GM12878 (cell line): ENCODE data around the gene TMEM198. TPM values are rescaled to one million over a fixed set of nuclear protein-coding genes. Genes with fewer than 3 reads are reported as not detected.

Experiments used
- ATAC-seq: fragments of 200-7000 bp; cut with Tn5 transposase; 3 replicates; pipeline ENCODE4 v1.9.1; 2020; ENCODE audit warnings: mild to moderate bottlenecking, moderate library complexity
- BruUV-seq: library from RNA; stranded (reverse); fragments of 400-500 nt; replicated peaks from 2 replicates; lab custom pipeline; 2021; lab: Mats Ljungman, UMichigan
- CTCF ChIA-PET: fragments of 300-600 bp; sonication (Branson Sonifier 250); formaldehyde crosslinking; extraction: SDS; loops from one replicate; lab custom pipeline; 2021; ENCODE audit warnings: inconsistent platforms; lab: Yijun Ruan, JAX
- POLR2A ChIA-PET: fragments of 350-600 bp; formaldehyde crosslinking; extraction: SDS; loops from one replicate; lab custom pipeline; 2021; ENCODE audit warnings: inconsistent platforms; lab: Charles Lee
- RAD21 ChIA-PET: fragments of 300-600 bp; sonication (Branson Sonifier 250); formaldehyde crosslinking; loops from one replicate; lab custom pipeline; 2023; ENCODE audit warnings: antibody characterized with exemption; ENCODE audit not compliant: unreplicated experiment; lab: Charles Lee
- SMC1A ChIA-PET: fragments of 300-600 bp; sonication (Branson Sonifier 250); formaldehyde crosslinking; loops from one replicate; lab custom pipeline; 2023; ENCODE audit not compliant: unreplicated experiment, uncharacterized antibody; lab: Charles Lee
- DNase-seq: peaks from one replicate; pipeline ENCODE4 v3.0.0-alpha.2; 2011; ENCODE audit warnings: low read depth, low spot score
- FAIRE-seq: peaks from 3 replicates; lab custom pipeline; 2011; peaks lifted over from hg19 to GRCh38; lab: Jason Lieb, UNC
- H2AFZ ChIP-seq: 2 replicates; pipeline ENCODE4 v1.6.0; 2011; ENCODE audit warnings: low read depth, low read length, control low read depth; ENCODE audit not compliant: control insufficient read depth
- H3K27ac ChIP-seq: 2 replicates; pipeline ENCODE4 v1.5.1; 2011; ENCODE audit warnings: control low read depth; ENCODE audit not compliant: control insufficient read depth, insufficient read depth
- H3K27me3 ChIP-seq, 2 experiments: replicated peaks in 1 of 2; 2 replicates each; pipeline versions ENCODE4 v1.6.0 to v1.6.1; 2011; ENCODE audit warnings: low read length in 1 of 2; ENCODE audit not compliant: control insufficient read depth in 2 of 2, insufficient read depth in 2 of 2
- H3K36me3 ChIP-seq, 2 experiments: 2 replicates each; pipeline ENCODE4 v1.5.1; 2011; ENCODE audit warnings: low read length in 1 of 2; ENCODE audit not compliant: control insufficient read depth in 2 of 2, insufficient read depth in 2 of 2
- H3K4me1 ChIP-seq: 2 replicates; pipeline ENCODE4 v1.6.1; 2011; ENCODE audit warnings: mild to moderate bottlenecking, low read length, moderate library complexity, mixed read lengths; ENCODE audit not compliant: control insufficient read depth, insufficient read depth
- H3K4me2 ChIP-seq: 2 replicates; pipeline ENCODE4 v1.6.0; 2011; ENCODE audit warnings: control low read depth; ENCODE audit not compliant: control insufficient read depth, insufficient read depth
- H3K4me3 ChIP-seq: fragments of 200-600 bp; sonication (generic); 2 replicates; pipeline ENCODE4 v1.5.1; 2016
- H3K79me2 ChIP-seq: 2 replicates; pipeline ENCODE4 v1.6.0; 2011; ENCODE audit warnings: low read length; ENCODE audit not compliant: control insufficient read depth, insufficient read depth
- H3K9ac ChIP-seq: 2 replicates; pipeline ENCODE4 v1.8.0; 2011; ENCODE audit warnings: low read length, control low read depth, mixed read lengths; ENCODE audit not compliant: control insufficient read depth, insufficient read depth
- H3K9me3 ChIP-seq: replicated peaks from 3 replicates; pipeline ENCODE4 v1.5.1; 2011; ENCODE audit warnings: mild to moderate bottlenecking, low read length; ENCODE audit not compliant: control insufficient read depth, insufficient read depth
- H4K20me1 ChIP-seq: 2 replicates; pipeline ENCODE4 v1.6.0; 2011; ENCODE audit not compliant: control insufficient read depth, insufficient read depth
- DPF2 ChIP-seq: fragments of 450-650 bp; IDR thresholded peaks from 2 replicates; pipeline ENCODE4 v1.6.1; 2017; ENCODE audit warnings: mild to moderate bottlenecking
- EGR1 ChIP-seq, 2 experiments: IDR thresholded peaks; 1 replicate in 1 of 2; 2 replicates in 1 of 2; pipeline ENCODE4 v1.6.1; 2011 to 2012; ENCODE audit warnings: low read depth in 2 of 2, low read length in 2 of 2, borderline replicate concordance in 1 of 2, mild to moderate bottlenecking in 1 of 2, moderate library complexity in 1 of 2
- GATAD2B ChIP-seq: fragments of 450-650 bp; conservative IDR thresholded peaks from 2 replicates; pipeline ENCODE4 v1.6.1; 2017; ENCODE audit warnings: low read depth, mild to moderate bottlenecking, moderate library complexity
- JUND ChIP-seq: IDR thresholded peaks from 2 replicates; pipeline ENCODE4 v1.6.1; 2012; ENCODE audit warnings: low read depth, mild to moderate bottlenecking, low read length, improper control_type of control experiment, moderate library complexity
- KDM1A ChIP-seq: fragments of 200-600 bp; sonication (generic); IDR thresholded peaks from 2 replicates; pipeline ENCODE4 v1.6.1; 2016; ENCODE audit warnings: borderline replicate concordance
- MYB ChIP-seq: fragments of 150-350 bp; IDR thresholded peaks from 2 replicates; pipeline ENCODE4 v1.6.1; 2014; ENCODE audit warnings: mild to moderate bottlenecking, low read depth, low read length, borderline replicate concordance
- NFIC ChIP-seq: IDR thresholded peaks from 2 replicates; pipeline ENCODE4 v1.6.1; 2012; ENCODE audit warnings: low read depth, mild to moderate bottlenecking, inconsistent platforms, low read length, moderate library complexity
- RELB ChIP-seq: fragments of 450-650 bp; IDR thresholded peaks from 2 replicates; pipeline ENCODE4 v1.6.1; 2017; ENCODE audit warnings: low read depth, mild to moderate bottlenecking, moderate library complexity
- SP1 ChIP-seq: IDR thresholded peaks from one replicate; pipeline ENCODE4 v1.6.1; 2011; ENCODE audit warnings: low read depth, low read length
- SREBF2 ChIP-seq: IDR thresholded peaks from 2 replicates; pipeline ENCODE4 v1.6.1; 2012; ENCODE audit warnings: mild to moderate bottlenecking, low read length
- ZNF217 ChIP-seq: fragments of 450-650 bp; IDR thresholded peaks from 2 replicates; pipeline ENCODE4 v1.6.1; 2017; ENCODE audit warnings: antibody characterized with exemption, mild to moderate bottlenecking
- ZZZ3 ChIP-seq: IDR thresholded peaks from 2 replicates; pipeline ENCODE4 v1.6.1; 2011; ENCODE audit warnings: low read depth; ENCODE audit not compliant: control insufficient read depth, insufficient read length
- WGBS: methylation state at CpG from one replicate; pipeline ENCODE4 v1.1.6; 2016; ENCODE audit warnings: low lambda C conversion rate; ENCODE audit not compliant: insufficient replicate concordance, insufficient coverage; ENCODE audit errors: missing lambda C conversion rate; 5-methylcytosine and 5-hydroxymethylcytosine counted together
- in situ Hi-C: fragments of 300-500 bp; cut with MboI; formaldehyde crosslinking; loops from 9 replicates; pipeline ENCODE4 v1.14.3; 2018; ENCODE audit warnings: mixed read lengths
- intact Hi-C: fragments of 100-400 bp; cut with micrococcal nuclease; formaldehyde crosslinking; loops from one replicate; pipeline ENCODE4 v1.14.2; 2022; ENCODE audit not compliant: unreplicated experiment
- polyA plus RNA-seq, 11 experiments: library from polyadenylated mRNA; depleted of rRNA in 4 of 11; unstranded in 6 of 11; stranded (reverse) in 5 of 11; fragments of >200 nt; fragmentation: Nextera tagmentation in 4 of 11; fragmentation: Illumina TruSeq in 1 of 11; extraction: Ambion mirVana in 4 of 11; extraction: Trizol in 1 of 11; gene quantifications; 1 replicate in 1 of 11; 2 replicates in 10 of 11; pipeline versions ENCODE4 v1.2.1 to v1.2.3, GENCODE V29; 2011 to 2016; ENCODE audit warnings: inconsistent platforms in 2 of 11, missing spikeins in 2 of 11, low read depth in 1 of 11
- total RNA-seq, 4 experiments: library from RNA; depleted of rRNA in 3 of 4; stranded (reverse); fragments of >200 nt in 3 of 4; fragmentation: Illumina TruSeq in 1 of 4; extraction: Trizol in 1 of 4; gene quantifications; 2 replicates each; pipeline versions ENCODE4 v1.2.1 to v1.2.3, GENCODE V29; 2013 to 2021
- TF ChIP-seq, protein P1 (sequence below): IDR thresholded peaks from 2 replicates; pipeline ENCODE4 v1.6.1; 2012; ENCODE audit warnings: mild to moderate bottlenecking, low read depth, low read length
- TF ChIP-seq, protein P2 (sequence below): fragments of 450-650 bp; IDR thresholded peaks from 2 replicates; pipeline ENCODE4 v1.6.1; 2016; ENCODE audit warnings: mild to moderate bottlenecking, moderate library complexity, borderline replicate concordance

TMEM198 gene
- total and polyA plus RNA-seq, 10 of the 15 experiments (the other 5 are each of a cell fraction or from before 2014, with no cell fraction given): 0.16 to 1.2 (median 0.65) TPM; not detected in 2

DNA sequence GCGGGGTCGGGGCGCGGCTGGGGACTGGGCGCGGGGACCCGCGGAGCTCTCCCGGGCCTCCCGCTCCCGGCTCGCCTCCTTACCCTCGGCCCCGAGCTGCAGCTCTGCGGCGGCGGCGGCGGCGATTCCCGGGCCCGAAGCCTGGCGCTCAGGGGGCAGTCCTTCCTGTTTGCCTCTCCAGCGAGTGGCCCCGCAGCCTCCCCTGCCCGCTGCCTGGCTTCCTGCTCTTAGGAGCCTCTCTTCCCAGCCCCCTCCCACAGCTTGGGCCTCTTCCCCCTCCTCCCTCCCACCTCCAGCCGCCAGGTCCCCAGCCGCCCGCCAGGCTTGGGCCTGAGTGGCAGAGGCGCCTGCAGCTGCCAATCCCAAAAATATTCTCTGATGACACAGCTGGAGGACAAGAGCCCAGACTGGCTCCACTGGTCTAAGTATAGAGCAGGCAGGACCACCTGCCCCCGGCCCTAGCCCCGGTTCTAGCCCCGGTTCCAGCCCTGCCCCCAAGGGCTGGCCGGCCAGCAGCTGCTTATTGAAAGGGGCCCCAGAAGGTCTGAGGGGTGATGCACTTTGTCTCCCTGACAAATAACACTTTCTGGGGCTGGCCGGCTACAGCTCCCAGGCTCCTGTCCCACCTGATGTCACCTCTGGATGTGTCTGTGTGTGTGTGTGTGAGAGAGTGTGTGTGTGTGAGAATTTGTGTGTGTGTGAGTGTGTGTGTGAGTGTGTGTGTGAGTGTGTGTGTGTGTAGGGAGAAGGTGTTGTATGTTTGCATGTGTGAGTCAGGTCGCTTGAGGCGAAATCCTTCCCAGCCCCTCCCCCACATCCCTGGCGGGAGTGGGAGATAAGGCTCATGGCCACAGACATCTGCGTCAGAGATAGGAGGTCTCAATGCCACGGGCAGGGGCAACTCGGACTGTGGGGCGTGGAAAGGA is 27.7 kb downstream of the TMEM198 start, which contains the start of gene OBSL1:
Gene OBSL1 (minus strand): TSS at position 229 of the 926 bp plus-strand sequence. CDS start 307 bp downstream, outside the sequence.
- Histone ChIP-seq H3K27me3 (peaks cover 2 to 5% of the 10 kb centered on the region in 2 experiments; a peak in 3 of 4 replicates), H2AFZ (no peak within 1 kb of the TSS), H3K9me3 (no peaks in the 10 kb centered on the region), H3K79me2 (no peaks in the 10 kb centered on the region), H3K9ac (no peak within 1 kb of the TSS), H3K4me1 (no peaks in the 10 kb centered on the region), H3K4me3 (no peak within 1 kb of the TSS), H3K36me3 (no peaks in the 10 kb centered on the region), H3K4me2 (no peak within 1 kb of the TSS), H3K27ac (no peak within 1 kb of the TSS), H4K20me1 (no peaks in the 10 kb centered on the region)
- no TSS peak for BruUV-seq
- ChIA-PET CTCF (interaction anchor here (1.2 kb wide), 1 partner anchor 12 kb away, joined by 3 read pairs; no protein-coding TSS in a partner anchor), SMC1A (no interaction called here), POLR2A (no interaction called here), RAD21 (no interaction called here)
- no peak for DNase-seq
- FAIRE-seq: peak; percentile 65
- ATAC-seq: no peak
- in situ Hi-C loops (no loop called here), intact Hi-C loops (no loop called here)
- 23% methylated on average over 17 of the region's 42 CpGs for WGBS
- no peak for TF ChIP-seq EGR1 (IDR thresholded peaks at IDR 0.05; ENCODE audit: borderline replicate concordance in 1 of 2, low read depth in 2 of 2, low read length in 2 of 2)
- no peak for TF ChIP-seq SP1
- no peak for TF ChIP-seq JUND
- no peak for TF ChIP-seq SREBF2
- TF ChIP-seq, protein P1, sequence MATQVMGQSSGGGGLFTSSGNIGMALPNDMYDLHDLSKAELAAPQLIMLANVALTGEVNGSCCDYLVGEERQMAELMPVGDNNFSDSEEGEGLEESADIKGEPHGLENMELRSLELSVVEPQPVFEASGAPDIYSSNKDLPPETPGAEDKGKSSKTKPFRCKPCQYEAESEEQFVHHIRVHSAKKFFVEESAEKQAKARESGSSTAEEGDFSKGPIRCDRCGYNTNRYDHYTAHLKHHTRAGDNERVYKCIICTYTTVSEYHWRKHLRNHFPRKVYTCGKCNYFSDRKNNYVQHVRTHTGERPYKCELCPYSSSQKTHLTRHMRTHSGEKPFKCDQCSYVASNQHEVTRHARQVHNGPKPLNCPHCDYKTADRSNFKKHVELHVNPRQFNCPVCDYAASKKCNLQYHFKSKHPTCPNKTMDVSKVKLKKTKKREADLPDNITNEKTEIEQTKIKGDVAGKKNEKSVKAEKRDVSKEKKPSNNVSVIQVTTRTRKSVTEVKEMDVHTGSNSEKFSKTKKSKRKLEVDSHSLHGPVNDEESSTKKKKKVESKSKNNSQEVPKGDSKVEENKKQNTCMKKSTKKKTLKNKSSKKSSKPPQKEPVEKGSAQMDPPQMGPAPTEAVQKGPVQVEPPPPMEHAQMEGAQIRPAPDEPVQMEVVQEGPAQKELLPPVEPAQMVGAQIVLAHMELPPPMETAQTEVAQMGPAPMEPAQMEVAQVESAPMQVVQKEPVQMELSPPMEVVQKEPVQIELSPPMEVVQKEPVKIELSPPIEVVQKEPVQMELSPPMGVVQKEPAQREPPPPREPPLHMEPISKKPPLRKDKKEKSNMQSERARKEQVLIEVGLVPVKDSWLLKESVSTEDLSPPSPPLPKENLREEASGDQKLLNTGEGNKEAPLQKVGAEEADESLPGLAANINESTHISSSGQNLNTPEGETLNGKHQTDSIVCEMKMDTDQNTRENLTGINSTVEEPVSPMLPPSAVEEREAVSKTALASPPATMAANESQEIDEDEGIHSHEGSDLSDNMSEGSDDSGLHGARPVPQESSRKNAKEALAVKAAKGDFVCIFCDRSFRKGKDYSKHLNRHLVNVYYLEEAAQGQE: no peak
- TF ChIP-seq NFIC: no peak
- TF ChIP-seq, protein P2, sequence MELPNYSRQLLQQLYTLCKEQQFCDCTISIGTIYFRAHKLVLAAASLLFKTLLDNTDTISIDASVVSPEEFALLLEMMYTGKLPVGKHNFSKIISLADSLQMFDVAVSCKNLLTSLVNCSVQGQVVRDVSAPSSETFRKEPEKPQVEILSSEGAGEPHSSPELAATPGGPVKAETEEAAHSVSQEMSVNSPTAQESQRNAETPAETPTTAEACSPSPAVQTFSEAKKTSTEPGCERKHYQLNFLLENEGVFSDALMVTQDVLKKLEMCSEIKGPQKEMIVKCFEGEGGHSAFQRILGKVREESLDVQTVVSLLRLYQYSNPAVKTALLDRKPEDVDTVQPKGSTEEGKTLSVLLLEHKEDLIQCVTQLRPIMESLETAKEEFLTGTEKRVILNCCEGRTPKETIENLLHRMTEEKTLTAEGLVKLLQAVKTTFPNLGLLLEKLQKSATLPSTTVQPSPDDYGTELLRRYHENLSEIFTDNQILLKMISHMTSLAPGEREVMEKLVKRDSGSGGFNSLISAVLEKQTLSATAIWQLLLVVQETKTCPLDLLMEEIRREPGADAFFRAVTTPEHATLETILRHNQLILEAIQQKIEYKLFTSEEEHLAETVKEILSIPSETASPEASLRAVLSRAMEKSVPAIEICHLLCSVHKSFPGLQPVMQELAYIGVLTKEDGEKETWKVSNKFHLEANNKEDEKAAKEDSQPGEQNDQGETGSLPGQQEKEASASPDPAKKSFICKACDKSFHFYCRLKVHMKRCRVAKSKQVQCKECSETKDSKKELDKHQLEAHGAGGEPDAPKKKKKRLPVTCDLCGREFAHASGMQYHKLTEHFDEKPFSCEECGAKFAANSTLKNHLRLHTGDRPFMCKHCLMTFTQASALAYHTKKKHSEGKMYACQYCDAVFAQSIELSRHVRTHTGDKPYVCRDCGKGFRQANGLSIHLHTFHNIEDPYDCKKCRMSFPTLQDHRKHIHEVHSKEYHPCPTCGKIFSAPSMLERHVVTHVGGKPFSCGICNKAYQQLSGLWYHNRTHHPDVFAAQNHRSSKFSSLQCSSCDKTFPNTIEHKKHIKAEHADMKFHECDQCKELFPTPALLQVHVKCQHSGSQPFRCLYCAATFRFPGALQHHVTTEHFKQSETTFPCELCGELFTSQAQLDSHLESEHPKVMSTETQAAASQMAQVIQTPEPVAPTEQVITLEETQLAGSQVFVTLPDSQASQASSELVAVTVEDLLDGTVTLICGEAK: no peak
- no peak for TF ChIP-seq GATAD2B
- TF ChIP-seq MYB: no peak
- TF ChIP-seq ZNF217: no peak
- no peak for TF ChIP-seq KDM1A
- TF ChIP-seq DPF2: no peak
- TF ChIP-seq ZZZ3: no peak
- TF ChIP-seq RELB: no peak
